DOHH2 (cell line): Measurements from ENCODE around the gene DERA.
"Not testable (repeated sequence)": the region's sequence is repeated elsewhere in the genome, so short reads cannot be mapped to it uniquely, and the experiment has no call there.

Experiments
- H3F3A ChIP-seq: fragments of 200-600 bp; sonication (generic), shearing (Covaris generic); 2 replicates; pipeline ENCODE4 v1.6.0; 2016; ENCODE audit warnings: antibody characterized with exemption, mild to moderate bottlenecking; ENCODE audit not compliant: control insufficient read depth, insufficient read depth
- H3K27ac ChIP-seq: fragments of 200-600 bp; sonication (generic); 2 replicates; pipeline ENCODE4 v1.5.1; 2014; ENCODE audit warnings: low read depth, mild to moderate bottlenecking, low read length, moderate library complexity
- H3K27me3 ChIP-seq: fragments of 200-600 bp; sonication (generic); 2 replicates; pipeline ENCODE4 v1.6.1; 2014; ENCODE audit warnings: mild to moderate bottlenecking, low read length, mixed read lengths; ENCODE audit not compliant: control insufficient read depth
- H3K36me3 ChIP-seq: fragments of 200-600 bp; sonication (generic); 2 replicates; pipeline ENCODE4 v1.6.1; 2014; ENCODE audit warnings: mild to moderate bottlenecking, low read length, moderate library complexity, mixed read lengths; ENCODE audit not compliant: control insufficient read depth
- H3K4me1 ChIP-seq: fragments of 200-600 bp; sonication (generic); 2 replicates; pipeline ENCODE4 v1.6.1; 2014; ENCODE audit warnings: mild to moderate bottlenecking, low read length, mixed read lengths; ENCODE audit not compliant: control insufficient read depth
- H3K4me2 ChIP-seq: fragments of 200-600 bp; sonication (generic); 2 replicates; pipeline ENCODE4 v1.6.0; 2014; ENCODE audit warnings: mild to moderate bottlenecking, low read length, moderate library complexity
- H3K4me3 ChIP-seq: fragments of 200-600 bp; sonication (generic); 2 replicates; pipeline ENCODE4 v1.5.1; 2014; ENCODE audit warnings: mild to moderate bottlenecking, low read length, mixed read lengths
- H3K79me2 ChIP-seq: fragments of 200-600 bp; sonication (generic); 2 replicates; pipeline ENCODE4 v1.6.1; 2014; ENCODE audit warnings: mild to moderate bottlenecking, low read length, mixed read lengths; ENCODE audit not compliant: control insufficient read depth
- H3K9me2 ChIP-seq: fragments of 200-600 bp; sonication (generic); replicated peaks from 2 replicates; pipeline ENCODE4 v1.6.1; 2014; ENCODE audit warnings: mild to moderate bottlenecking, low read length, mixed read lengths; ENCODE audit not compliant: control insufficient read depth
- H3K9me3 ChIP-seq: fragments of 200-600 bp; sonication (generic); 2 replicates; pipeline ENCODE4 v1.6.1; 2014; ENCODE audit warnings: antibody characterized with exemption, low read length, mixed read lengths; ENCODE audit not compliant: control insufficient read depth, insufficient read depth
- H4K20me1 ChIP-seq: fragments of 200-600 bp; sonication (generic); 2 replicates; pipeline ENCODE4 v1.6.0; 2014; ENCODE audit warnings: low read depth, mild to moderate bottlenecking, antibody characterized with exemption, low read length, moderate library complexity; ENCODE audit not compliant: control insufficient read depth, insufficient read depth
- EZH2phosphoT487 ChIP-seq: fragments of 200-600 bp; sonication (generic); IDR thresholded peaks from 2 replicates; pipeline ENCODE4 v1.6.1; 2017; ENCODE audit warnings: borderline replicate concordance, mild to moderate bottlenecking, antibody characterized with exemption, low read length, moderate library complexity, mixed read lengths
- TF ChIP-seq, protein P1 (sequence below): fragments of 200-600 bp; sonication (generic); IDR thresholded peaks from one replicate; pipeline ENCODE4 v1.5.1; 2014; ENCODE audit warnings: antibody characterized with exemption, mild to moderate bottlenecking, low read depth, low read length; ENCODE audit not compliant: poor library complexity, severe bottlenecking

DERA gene

DNA sequence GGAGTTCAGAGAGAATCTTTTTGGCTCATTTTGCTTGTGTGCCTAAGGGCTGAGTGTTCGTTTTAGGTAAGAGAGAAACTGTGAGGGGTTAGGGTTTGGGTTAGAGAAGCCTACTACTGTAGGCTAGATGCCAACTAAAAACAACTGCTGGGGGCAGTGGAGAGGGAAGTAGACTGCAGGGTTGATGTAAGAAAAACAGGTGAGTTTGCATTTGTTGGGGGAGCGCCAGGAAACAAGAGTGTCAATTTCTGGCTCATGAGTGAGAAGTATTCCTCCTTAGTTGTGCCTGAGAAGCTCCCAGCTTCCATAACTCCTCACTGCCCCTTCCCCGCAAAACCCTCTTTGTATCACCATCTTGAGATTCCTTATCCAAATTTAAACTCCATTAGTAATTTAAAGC lies 92.3 kb downstream of the DERA start:
- Histone ChIP-seq H3K4me3 (no peak overlapping the region), H3K9me3 (no peaks in the 10 kb centered on the region), H3K27ac (no peak overlapping the region), H3F3A (no peaks in the 10 kb centered on the region), H3K36me3 (peaks cover 25% of the 10 kb centered on the region), H4K20me1 (no peaks in the 10 kb centered on the region), H3K9me2 (no peaks in the 10 kb centered on the region), H3K4me2 (no peak overlapping the region), H3K27me3 (no peaks in the 10 kb centered on the region), H3K79me2 (peaks cover 59% of the 10 kb centered on the region), H3K4me1 (peaks cover 19% of the 10 kb centered on the region)
- no peak for TF ChIP-seq EZH2phosphoT487
- TF ChIP-seq, protein P1, sequence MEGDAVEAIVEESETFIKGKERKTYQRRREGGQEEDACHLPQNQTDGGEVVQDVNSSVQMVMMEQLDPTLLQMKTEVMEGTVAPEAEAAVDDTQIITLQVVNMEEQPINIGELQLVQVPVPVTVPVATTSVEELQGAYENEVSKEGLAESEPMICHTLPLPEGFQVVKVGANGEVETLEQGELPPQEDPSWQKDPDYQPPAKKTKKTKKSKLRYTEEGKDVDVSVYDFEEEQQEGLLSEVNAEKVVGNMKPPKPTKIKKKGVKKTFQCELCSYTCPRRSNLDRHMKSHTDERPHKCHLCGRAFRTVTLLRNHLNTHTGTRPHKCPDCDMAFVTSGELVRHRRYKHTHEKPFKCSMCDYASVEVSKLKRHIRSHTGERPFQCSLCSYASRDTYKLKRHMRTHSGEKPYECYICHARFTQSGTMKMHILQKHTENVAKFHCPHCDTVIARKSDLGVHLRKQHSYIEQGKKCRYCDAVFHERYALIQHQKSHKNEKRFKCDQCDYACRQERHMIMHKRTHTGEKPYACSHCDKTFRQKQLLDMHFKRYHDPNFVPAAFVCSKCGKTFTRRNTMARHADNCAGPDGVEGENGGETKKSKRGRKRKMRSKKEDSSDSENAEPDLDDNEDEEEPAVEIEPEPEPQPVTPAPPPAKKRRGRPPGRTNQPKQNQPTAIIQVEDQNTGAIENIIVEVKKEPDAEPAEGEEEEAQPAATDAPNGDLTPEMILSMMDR: no peak

DNA sequence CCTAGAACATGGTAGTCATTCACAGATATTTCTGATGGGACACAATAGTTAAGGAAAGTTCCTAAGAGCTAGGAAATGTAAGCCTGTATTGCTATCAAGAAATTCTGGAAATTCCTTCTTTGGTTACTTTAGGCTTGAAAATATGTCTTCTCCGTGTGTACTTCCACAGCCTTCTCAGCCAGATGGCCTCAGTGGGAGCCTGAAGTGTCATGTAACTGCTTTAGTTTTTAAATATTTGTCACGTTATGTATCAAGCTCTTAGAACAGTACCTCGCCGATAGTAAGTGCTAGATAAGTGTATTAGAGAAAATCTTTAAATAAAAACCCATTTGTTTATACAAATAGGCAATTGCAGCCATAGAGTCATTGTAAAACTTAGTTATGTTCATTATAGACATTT lies 95.6 kb downstream of the DERA start:
- Histone ChIP-seq H3K79me2 (peaks cover 53% of the 10 kb centered on the region), H3K27me3 (no peaks in the 10 kb centered on the region), H3K9me3 (peaks cover 5% of the 10 kb centered on the region; the same call in 1 of the 2 replicates), H3K9me2 (no peaks in the 10 kb centered on the region), H3K27ac (no peak overlapping the region), H3K36me3 (peaks cover 39% of the 10 kb centered on the region), H3K4me1 (peaks cover 19% of the 10 kb centered on the region), H3F3A (no peaks in the 10 kb centered on the region), H3K4me2 (no peak overlapping the region), H3K4me3 (no peak overlapping the region), H4K20me1 (no peaks in the 10 kb centered on the region)
- TF ChIP-seq EZH2phosphoT487: no peak
- TF ChIP-seq, protein P1: no peak

DNA sequence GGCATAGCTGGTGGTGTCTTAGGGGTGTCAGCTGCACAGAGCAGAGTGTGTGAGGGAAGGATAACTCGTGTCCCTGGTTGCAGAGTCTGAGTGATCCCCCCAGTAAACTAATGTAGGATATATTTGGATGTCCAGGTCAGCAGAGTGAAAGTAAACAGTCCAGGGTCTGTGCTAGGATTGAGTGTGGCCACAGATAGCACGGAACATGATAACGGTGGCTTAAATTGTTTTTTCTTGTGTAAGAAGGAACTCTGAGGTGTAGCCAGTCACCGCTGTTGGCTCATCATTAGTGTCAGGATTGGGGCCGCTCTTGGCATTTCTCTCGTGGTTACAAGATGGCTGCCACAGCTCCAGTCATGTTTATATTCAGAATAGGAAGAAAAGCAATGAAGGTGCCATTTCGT lies 97.3 kb downstream of the DERA start:
- TF ChIP-seq EZH2phosphoT487: no peak
- TF ChIP-seq, protein P1: no peak
- no peak overlapping the region for H3K4me2 ChIP-seq
- H3K4me3 ChIP-seq: no peak overlapping the region
- peaks cover 11% of the 10 kb centered on the region for H3K9me3 ChIP-seq
- no peaks in the 10 kb centered on the region for H4K20me1 ChIP-seq
- H3K36me3 ChIP-seq: peaks cover 50% of the 10 kb centered on the region
- peaks cover 16% of the 10 kb centered on the region for H3K4me1 ChIP-seq
- no peaks in the 10 kb centered on the region for H3K9me2 ChIP-seq
- H3F3A ChIP-seq: no peaks in the 10 kb centered on the region
- H3K79me2 ChIP-seq: peaks cover 48% of the 10 kb centered on the region
- no peak overlapping the region for H3K27ac ChIP-seq
- H3K27me3 ChIP-seq: no peaks in the 10 kb centered on the region

DNA sequence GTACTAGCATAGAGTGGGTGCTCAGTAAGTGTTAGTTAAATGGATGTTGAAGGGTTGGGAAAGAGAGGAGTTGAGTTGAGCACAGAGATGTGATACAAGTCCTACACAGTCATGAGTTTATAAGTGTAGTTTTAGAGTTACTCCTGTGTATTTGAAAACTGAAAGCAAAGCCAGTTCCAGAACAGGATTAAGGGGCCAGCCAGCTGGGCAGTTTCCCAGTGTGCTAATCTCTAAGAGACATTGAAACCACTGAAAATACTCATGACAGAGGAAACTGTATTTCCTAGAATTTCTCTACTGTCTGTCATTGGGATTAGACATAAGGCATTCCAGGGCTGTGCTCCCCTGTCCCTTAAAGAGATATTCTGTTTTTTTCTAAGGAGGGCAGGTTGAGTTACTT lies 101.0 kb downstream of the DERA start:
- H3K9me3 ChIP-seq: peaks cover 33% of the 10 kb centered on the region
- no peaks in the 10 kb centered on the region for H3K27me3 ChIP-seq
- H3K4me1 ChIP-seq: no peaks in the 10 kb centered on the region
- H3F3A ChIP-seq: no peaks in the 10 kb centered on the region
- H3K9me2 ChIP-seq: no peaks in the 10 kb centered on the region
- peaks cover 37% of the 10 kb centered on the region for H3K79me2 ChIP-seq
- TF ChIP-seq, protein P1: no peak
- no peak for TF ChIP-seq EZH2phosphoT487
- no peak overlapping the region for H3K27ac ChIP-seq
- H3K4me3 ChIP-seq: no peak overlapping the region
- no peak overlapping the region for H3K4me2 ChIP-seq
- H3K36me3 ChIP-seq: peaks cover 59% of the 10 kb centered on the region
- no peaks in the 10 kb centered on the region for H4K20me1 ChIP-seq

DNA sequence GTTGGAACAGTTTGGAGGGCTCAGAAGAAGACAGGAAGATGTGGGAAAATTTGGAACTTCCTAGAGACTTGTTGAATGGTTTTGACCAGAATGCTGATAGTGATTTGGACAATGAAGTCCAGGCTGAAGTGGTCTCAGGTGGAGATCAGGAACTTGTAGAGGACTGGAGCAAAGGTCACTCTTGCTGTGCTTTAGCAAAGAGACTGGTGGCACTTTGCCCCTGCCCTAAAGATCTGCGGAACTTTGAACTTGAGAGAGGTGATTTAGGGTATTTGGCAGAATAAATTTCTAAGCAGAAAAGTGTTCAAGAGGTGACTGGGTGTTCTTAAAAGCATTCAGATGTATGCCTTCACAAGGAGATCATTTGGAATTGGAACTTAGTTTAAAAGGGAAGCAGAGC lies 102.6 kb downstream of the DERA start:
- not testable (repeated sequence) for H4K20me1 ChIP-seq, H3K4me3 ChIP-seq, H3K27ac ChIP-seq, H3K9me2 ChIP-seq, H3K4me1 ChIP-seq, H3K4me2 ChIP-seq, H3F3A ChIP-seq, H3K27me3 ChIP-seq
- Histone ChIP-seq H3K79me2 (peaks cover 23% of the 10 kb centered on the region), H3K36me3 (peaks cover 61% of the 10 kb centered on the region), H3K9me3 (peaks cover 33% of the 10 kb centered on the region)
